Fibroblast of villous mesenchyme (primary cell): ENCODE measurements around the gene SET. TPM values are rescaled to one million over a fixed set of nuclear protein-coding genes. Genes with fewer than 3 reads are reported as not detected.
"Not testable (repeated sequence)": the region's sequence is repeated elsewhere in the genome, so short reads cannot be mapped to it uniquely, and the experiment has no call there.

ENCODE experiments used
- DNase-seq: peaks from one replicate; pipeline ENCODE4 v3.0.0-alpha.2; 2010; ENCODE audit warnings: low read depth
- H3K4me3 ChIP-seq: 2 replicates; pipeline ENCODE4 v1.5.1; 2011; ENCODE audit warnings: low read depth, mild to moderate bottlenecking, low read length
- total RNA-seq: library from RNA; depleted of rRNA; stranded (reverse); fragments of >200 nt; gene quantifications from 2 replicates; pipeline ENCODE4 v1.2.3, GENCODE V29; 2012
- TF ChIP-seq, protein P1 (sequence below): IDR thresholded peaks from 2 replicates; pipeline ENCODE4 v1.5.1; 2012; ENCODE audit warnings: low read depth, mild to moderate bottlenecking, low read length; ENCODE audit not compliant: insufficient read depth

The SET gene
- total RNA-seq, 1 donor, result 491 TPM

DNA sequence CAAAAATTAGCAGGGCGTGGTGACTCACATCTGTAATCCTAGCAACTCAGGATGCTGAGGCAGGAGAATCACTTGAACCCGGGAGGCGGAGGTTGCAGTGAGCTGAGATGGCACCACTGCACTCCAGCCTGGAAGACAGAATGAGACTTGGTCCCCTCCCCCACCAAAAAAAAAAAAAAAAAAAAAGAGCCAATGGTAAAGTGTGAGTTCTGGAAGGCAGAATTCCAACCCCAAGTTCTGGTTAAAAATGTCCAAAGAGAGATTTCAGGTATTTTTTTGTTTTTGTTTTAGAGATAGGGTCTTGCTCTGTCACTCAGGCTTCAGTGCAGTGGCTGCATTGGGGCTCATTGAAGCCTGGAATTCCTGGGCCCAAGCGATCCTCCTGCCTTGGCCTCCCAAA is 1.6 kb upstream of the SET start:
- no peak overlapping the region for H3K4me3 ChIP-seq
- no peak for DNase-seq
- TF ChIP-seq, protein P1, sequence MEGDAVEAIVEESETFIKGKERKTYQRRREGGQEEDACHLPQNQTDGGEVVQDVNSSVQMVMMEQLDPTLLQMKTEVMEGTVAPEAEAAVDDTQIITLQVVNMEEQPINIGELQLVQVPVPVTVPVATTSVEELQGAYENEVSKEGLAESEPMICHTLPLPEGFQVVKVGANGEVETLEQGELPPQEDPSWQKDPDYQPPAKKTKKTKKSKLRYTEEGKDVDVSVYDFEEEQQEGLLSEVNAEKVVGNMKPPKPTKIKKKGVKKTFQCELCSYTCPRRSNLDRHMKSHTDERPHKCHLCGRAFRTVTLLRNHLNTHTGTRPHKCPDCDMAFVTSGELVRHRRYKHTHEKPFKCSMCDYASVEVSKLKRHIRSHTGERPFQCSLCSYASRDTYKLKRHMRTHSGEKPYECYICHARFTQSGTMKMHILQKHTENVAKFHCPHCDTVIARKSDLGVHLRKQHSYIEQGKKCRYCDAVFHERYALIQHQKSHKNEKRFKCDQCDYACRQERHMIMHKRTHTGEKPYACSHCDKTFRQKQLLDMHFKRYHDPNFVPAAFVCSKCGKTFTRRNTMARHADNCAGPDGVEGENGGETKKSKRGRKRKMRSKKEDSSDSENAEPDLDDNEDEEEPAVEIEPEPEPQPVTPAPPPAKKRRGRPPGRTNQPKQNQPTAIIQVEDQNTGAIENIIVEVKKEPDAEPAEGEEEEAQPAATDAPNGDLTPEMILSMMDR, result no peak

DNA sequence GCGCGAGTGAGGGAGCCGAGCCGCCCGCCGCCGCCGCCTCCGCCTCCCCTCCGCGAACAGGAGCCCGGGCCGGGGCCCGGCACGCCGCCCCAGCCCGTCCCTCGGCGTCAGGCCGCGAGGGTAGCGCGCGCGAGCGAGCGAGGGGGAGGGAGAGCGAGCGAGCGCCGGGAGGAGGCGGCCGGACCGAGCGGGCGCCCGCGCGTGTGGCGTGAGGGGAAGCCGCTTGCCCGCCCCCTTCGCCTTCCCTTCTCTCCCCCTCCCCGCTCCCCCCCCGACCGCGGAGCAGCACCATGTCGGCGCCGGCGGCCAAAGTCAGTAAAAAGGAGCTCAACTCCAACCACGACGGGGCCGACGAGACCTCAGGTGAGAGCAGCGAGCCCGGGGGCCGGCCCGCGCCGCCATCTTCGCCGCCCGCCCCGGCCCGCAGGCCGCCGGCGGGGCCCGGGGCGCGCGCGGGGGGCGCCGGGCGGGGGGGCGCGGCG is 312 bp downstream of the SET start:
- TF ChIP-seq, protein P1, result no peak
- H3K4me3 ChIP-seq, result peak overlapping the region; percentile 65
- no peak for DNase-seq

DNA sequence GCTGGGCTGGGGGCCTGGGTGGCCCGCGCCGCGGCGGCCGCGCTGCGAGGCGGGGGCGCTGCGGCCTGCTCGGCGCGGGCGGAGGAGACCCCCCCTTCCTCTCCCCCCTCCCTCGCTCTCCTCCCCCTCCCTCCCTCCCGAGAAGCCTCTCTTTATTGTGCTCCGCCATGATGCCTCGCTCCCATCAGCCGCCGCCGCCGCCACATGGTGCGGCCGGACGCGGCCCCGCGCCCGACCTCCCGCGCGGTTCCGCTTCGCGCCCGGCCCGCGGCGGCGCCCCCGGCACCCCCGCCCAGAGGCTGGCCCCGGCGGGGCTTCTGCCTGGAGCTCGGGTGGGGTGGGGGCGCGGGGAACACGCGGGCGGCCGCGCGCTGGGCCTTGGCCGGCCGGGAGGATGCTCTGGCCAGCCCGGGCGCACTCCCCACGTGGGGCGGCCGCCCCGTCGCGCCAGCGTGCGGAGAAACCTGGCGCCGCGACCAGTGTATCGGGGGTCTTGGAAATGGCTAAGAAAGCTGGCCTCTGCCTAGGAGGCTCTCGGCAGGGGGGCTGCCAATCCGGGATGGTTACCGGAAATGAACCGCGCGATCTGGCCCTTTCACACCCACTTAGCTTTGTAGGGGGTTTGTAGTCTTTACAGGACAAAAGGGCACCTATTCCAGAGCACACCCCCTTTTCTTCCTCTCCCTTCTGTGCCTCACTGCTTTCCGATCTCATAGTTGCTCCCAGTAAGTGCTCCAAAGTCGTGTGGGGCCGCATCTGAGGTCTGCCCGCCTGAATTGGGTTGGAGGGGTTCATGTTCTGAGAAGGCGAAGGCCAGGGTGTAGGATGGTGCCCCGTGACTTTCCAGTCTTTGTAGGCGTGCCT is 1.0 kb downstream of the SET start:
- TF ChIP-seq, protein P1, result no peak
- no peak for DNase-seq
- peak overlapping the region; percentile 85 for H3K4me3 ChIP-seq

DNA sequence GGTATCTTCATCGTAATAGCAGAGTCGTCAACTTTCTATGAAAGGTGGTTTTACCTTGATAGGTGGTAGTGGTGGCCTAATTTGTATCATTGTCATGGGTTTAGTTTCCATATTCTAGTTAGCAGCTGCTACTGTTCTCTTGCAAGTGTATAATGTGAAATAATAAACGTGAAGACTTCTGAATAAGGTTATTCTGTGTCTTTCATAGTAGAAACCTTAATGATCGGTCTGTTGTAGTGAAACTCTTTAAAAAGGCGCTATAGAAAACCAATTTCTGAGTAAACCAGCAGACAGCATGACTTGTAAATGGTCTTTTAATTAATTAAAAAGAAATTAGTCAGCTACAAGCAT is 1.6 kb downstream of the SET start:
- peak overlapping the region; percentile 85 for H3K4me3 ChIP-seq
- TF ChIP-seq, protein P1, result no peak
- DNase-seq, result no peak

DNA sequence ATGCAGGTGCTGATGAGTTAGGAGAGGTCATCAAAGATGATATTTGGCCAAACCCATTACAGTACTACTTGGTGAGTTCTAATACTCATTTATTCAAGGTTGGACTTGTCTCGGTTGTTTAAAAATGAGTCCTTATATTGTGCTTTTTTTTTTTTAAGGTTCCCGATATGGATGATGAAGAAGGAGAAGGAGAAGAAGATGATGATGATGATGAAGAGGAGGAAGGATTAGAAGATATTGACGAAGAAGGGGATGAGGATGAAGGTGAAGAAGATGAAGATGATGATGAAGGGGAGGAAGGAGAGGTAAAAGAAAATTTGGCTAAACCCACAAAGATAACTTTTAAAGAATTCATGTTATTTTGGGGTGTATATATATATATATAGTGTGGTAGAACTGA is 4.7 kb downstream of the SET start:
- DNase-seq, H3K4me3 ChIP-seq: not testable (repeated sequence)

DNA sequence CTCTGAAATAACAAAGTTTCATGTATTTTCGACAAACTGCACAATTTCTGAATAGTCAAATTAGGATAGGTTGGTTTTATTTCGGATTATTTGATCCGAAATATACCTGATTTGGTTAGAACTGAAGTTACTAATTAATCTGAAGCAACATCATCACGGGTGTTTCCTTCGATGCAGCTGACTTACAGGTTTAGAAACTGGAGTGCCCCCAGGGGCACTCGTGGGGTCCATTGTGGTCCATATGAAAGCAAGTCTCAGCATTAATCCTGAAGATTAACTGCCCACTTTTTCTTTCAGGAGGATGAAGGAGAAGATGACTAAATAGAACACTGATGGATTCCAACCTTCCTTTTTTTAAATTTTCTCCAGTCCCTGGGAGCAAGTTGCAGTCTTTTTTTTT is 5.3 kb downstream of the SET start:
- DNase-seq, result no peak
- no peak overlapping the region for H3K4me3 ChIP-seq
- TF ChIP-seq, protein P1, result no peak

DNA sequence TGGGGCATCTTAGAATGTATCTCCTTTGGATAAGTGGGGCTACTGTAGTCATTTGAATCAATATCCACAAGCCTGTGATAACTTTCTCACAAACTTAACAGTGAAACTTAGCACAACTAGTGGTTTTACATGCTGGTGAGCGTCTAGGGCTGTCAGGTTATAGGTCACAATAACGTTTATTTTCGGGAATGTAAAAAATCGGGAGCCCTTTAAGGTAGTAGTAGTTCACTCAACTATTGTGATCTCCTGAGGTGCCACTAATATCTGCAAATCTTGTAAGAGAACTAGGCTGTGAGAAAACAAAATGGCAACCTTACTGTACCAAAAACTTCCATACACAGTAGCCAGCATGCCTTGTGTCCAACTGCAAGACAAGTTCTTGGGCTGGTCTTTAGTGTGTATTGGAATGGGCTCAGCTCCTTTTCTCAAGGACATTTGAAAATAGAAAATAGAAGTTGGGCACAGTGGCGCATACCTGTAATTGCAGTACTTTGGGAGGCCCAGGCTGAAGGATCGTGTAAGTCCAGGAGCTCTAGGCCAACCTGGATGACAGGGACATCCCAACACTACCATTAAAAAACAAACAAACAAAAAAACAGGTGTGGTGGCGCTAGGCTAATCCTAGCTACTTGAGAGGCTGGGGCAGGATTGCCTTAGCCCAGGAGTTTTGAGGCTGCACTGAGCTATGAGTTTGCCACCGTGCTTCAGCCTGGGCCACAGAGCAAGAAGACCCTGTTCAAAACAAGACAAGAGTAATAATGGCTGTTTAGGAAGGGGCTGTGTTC is 8.1 kb downstream of the SET start:
- TF ChIP-seq, protein P1, result no peak
- no peak overlapping the region for H3K4me3 ChIP-seq
- no peak for DNase-seq

DNA sequence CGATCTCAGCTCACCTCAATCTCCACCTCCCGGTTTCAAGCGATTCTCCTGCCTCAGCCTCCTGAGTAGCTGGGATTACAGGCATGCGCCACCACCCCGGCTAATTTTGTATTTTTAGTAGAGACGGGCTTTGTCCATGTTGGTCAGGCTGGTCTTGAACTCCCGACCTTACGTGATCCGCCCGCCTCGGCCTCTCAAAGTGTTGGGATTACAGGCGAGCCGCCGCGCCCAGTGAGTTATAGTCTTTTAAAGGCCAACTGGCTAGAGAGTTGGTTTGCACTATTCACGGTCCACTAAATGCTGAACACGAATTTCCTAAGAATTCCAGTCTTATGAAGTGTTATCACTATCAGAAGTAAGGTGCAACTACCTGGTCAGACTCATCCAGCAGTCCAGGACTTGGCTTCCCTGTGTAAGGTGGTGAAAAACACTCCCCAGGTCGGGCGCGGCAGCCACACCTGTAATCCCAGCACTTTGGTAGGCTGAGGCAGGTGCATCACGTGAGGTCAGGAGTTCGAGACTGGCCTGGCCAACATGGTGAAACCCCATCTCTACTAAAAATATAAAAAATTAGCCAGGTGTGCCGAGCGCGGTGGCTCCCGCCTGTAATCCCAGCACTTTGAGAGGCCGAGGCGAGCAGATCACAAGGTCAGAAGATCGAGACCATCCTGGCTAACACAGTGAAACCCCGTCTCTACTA is 10.2 kb downstream of the SET start:
- DNase-seq, H3K4me3 ChIP-seq: not testable (repeated sequence)
